ENCODE results near the gene GCN1. TPM values are rescaled to one million over a fixed set of nuclear protein-coding genes. Genes with fewer than 3 reads are reported as not detected.

The GCN1 gene
- total RNA-seq, 4 donors from 2014 or later = 37.8 to 115 (median 50.8) TPM

DNA sequence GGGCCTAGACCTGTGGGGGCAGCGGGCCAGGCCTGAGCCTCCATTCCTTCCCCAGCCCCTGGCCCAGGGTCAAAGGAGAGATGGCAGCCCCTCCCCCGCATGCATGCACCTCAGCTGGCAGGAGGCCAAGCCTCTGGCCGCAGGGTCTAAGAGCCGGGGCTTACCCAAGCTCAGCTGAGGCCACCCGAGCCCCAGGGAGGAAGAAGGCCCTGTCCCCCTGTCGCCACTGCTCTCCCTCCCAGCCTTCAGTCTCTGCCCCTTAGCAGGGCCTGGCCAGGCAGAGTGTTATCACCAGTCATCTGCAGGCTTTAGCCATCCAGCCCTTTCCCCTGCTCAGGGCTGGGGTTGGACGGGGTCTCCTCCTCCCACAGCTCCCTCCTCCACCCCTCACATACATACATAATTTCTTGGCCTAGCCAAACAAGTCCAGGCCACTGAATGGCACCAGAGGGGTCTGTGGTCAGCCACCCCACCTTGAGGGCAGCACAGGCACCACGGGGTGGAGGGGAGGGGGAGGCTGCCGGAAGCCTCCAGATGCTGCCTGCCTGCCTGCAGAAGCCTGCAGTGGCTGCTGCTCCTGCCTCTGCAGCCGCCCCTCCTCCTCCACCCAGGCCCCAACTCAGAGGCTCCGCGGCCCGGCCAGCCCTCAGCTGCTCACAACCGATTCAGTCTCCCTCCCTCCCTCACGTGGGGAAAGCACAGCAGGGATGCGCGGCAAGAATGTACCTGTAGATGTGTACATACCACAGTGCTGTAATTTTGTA, 100.7 kb downstream of the GCN1 start:
- WGBS, 2 donors = 49 to 58% methylated on average over 16 to 17 of the region's 17 CpGs
- no peak overlapping the region for H3K4me3 ChIP-seq (ENCODE audit: low read depth, poor library complexity, severe bottlenecking)
- DNase-seq (ENCODE audit: low spot score in 2 of 2) = no peak
- TF ChIP-seq, protein P1, sequence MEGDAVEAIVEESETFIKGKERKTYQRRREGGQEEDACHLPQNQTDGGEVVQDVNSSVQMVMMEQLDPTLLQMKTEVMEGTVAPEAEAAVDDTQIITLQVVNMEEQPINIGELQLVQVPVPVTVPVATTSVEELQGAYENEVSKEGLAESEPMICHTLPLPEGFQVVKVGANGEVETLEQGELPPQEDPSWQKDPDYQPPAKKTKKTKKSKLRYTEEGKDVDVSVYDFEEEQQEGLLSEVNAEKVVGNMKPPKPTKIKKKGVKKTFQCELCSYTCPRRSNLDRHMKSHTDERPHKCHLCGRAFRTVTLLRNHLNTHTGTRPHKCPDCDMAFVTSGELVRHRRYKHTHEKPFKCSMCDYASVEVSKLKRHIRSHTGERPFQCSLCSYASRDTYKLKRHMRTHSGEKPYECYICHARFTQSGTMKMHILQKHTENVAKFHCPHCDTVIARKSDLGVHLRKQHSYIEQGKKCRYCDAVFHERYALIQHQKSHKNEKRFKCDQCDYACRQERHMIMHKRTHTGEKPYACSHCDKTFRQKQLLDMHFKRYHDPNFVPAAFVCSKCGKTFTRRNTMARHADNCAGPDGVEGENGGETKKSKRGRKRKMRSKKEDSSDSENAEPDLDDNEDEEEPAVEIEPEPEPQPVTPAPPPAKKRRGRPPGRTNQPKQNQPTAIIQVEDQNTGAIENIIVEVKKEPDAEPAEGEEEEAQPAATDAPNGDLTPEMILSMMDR (IDR thresholded peaks at IDR 0.05) = no peak
- no peak for TF ChIP-seq POLR2A (IDR thresholded peaks at IDR 0.05)
- intact Hi-C loops (cut with DNase I; ENCODE audit: low total_unique reads) = no loop called here

DNA sequence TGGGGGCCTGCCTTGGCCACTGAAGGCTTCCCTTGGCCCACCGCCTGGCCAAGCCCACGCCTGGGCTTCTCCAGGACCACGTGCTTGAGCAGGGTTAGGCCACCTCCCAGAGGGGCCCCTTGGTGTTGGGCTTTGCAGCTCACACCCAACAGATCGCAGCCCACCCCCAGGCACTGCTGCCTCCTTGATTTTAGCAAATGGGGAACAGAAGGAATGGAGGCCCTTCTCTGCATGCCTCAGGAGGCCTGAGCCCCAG, 101.3 kb downstream of the GCN1 start:
- DNase-seq (ENCODE audit: low spot score in 2 of 2) = no peak

DNA sequence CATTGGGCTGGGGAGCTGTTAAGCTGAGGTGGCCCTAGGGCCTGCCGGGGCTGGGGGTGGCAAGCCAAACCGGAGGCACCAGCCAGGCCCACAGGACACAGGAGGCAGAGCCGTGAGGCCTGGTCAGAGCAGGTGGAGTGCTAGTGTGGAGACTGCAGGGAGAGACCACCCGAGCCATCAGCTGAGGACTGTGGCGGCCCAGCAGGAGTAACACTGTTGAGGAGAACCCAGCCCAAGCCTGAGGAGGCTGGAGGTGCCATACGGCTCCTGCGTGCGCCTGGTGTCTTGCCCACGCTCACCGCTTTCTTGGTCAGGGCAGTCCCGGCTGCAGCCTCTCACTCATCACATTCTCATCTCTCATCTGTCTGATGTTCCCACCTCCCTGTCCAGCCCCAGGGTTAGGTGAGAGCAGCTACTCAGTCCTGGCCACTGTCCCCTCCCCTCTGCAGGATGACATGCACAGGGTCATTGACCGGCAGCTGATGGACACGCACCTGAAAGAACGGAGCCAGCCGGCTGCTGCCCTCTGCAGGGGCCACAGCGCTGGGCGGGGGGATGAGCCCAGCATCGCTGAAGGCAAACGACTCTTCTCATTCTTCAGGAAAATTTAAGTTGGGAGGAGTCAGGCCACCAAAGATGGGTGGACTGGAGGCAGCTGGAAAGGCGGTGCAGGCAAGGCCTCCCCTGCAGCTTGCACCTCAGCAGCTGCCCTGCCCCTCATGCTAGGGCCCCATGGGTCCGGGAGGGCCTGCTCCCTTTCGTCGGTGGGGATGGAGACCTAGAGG, 101.8 kb downstream of the GCN1 start:
- TF ChIP-seq, protein P1 (IDR thresholded peaks at IDR 0.05) = no peak
- TF ChIP-seq POLR2A (IDR thresholded peaks at IDR 0.05) = no peak
- intact Hi-C loops (cut with DNase I; ENCODE audit: low total_unique reads) = no loop called here
- WGBS, 2 donors = 86 to 90% methylated on average over 23 of the region's 23 CpGs
- DNase-seq (ENCODE audit: low spot score in 2 of 2) = no peak
- no peak overlapping the region for H3K4me3 ChIP-seq (ENCODE audit: low read depth, poor library complexity, severe bottlenecking)

More for the DNA sequence above, 101.3 kb downstream of the GCN1 start:
- WGBS, 2 donors = 76 to 78% methylated on average over 4 of the region's 4 CpGs
- no peak overlapping the region for H3K4me3 ChIP-seq (ENCODE audit: low read depth, poor library complexity, severe bottlenecking)
- TF ChIP-seq, protein P1 (IDR thresholded peaks at IDR 0.05) = no peak
- TF ChIP-seq POLR2A (IDR thresholded peaks at IDR 0.05) = no peak
- intact Hi-C loops (cut with DNase I; ENCODE audit: low total_unique reads) = no loop called here

DNA sequence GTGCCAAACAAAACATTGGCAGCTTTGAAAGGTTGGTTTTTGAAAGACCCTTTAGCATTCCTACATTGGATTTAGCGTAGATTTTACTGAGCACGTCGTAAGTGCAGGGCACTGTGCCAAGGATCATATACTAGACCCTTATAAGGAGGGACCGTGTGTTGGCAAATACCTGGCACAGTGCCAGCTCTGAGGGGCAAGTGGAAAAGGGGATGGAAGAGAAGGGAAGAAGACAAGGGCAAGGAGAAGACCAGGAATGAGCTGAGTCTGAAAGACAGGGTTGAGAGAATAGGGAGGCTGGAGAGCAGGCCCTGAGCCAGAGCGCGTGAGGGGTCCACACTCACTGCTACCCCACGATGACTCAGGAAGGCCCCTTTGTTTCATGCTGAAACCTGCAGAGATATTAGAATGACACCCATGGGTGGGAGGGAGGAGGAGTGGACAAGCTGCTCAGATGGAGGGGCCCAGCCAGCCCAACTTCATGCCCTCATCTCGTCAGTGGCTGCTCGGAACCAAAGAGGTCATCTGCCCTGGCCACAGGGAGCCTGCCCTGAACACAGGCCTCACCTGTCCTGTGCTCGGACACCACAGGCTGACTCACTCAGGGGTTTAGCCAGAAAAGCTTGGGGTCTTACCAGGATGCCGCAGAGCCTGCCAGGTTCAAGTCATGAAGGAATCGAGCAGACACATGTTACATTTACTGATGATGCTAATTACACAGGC, 103.0 kb downstream of the GCN1 start:
- TF ChIP-seq POLR2A (IDR thresholded peaks at IDR 0.05) = no peak
- TF ChIP-seq, protein P1 (IDR thresholded peaks at IDR 0.05) = peak in 1 of 3 donors; percentile 13
- H3K4me3 ChIP-seq (ENCODE audit: low read depth, poor library complexity, severe bottlenecking) = no peak overlapping the region
- 68 to 72% methylated on average over 12 of the region's 12 CpGs for WGBS, 2 donors
- no peak for DNase-seq (ENCODE audit: low spot score in 2 of 2)
- intact Hi-C loops (cut with DNase I; ENCODE audit: low total_unique reads) = no loop called here

DNA sequence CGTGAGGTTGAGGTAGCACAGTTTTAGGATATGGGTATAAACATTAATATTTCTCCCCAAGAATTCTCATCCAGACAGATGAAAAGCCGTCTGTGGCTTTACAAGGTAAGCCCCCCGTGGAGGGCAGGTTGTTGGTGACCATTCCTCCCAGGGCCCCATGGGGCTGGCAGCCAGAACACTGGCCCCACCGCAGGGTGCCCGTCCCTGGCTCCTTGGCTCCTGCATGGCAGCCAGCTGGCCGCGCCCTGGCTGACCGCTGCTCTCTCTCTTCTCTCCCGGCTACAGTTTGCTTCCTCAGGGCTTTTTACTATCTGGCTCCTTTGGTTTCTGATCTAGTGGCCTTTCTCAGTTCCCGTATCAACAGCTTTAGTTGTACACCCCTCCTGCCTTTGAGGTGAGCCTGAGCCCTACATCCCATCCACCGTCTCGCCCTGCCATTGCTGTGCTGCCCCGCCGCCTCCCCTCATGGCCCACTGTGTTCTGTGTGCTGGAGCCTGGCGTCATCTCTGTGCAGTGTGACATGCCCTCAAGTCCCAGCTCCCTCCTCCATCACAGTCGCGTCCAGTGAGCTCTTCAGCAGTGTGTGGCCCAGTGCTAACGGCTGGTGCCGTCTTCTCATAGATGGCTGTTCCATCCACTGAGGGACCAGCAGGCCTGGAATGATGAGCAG, 103.8 kb downstream of the GCN1 start:
- intact Hi-C loops (cut with DNase I; ENCODE audit: low total_unique reads) = no loop called here
- no peak for TF ChIP-seq POLR2A (IDR thresholded peaks at IDR 0.05)
- TF ChIP-seq, protein P1 (IDR thresholded peaks at IDR 0.05) = no peak
- WGBS, 2 donors = 85 to 87% methylated on average over 19 of the region's 19 CpGs
- no peak overlapping the region for H3K4me3 ChIP-seq (ENCODE audit: low read depth, poor library complexity, severe bottlenecking)
- DNase-seq (ENCODE audit: low spot score in 2 of 2) = no peak
